GM18505 (cell line): ENCODE data around the gene ZBED4.

ENCODE experiments used
- ATAC-seq: cut with Tn5 transposase; IDR thresholded peaks from one replicate; pipeline ENCODE4 v1.9.1; 2021; ENCODE audit not compliant: unreplicated experiment
- POLR2A ChIP-seq: IDR thresholded peaks from 4 replicates; pipeline ENCODE4 v1.6.1; 2011; ENCODE audit warnings: borderline replicate concordance; ENCODE audit not compliant: insufficient read depth, insufficient read length; ENCODE audit errors: extremely low read depth

Gene ZBED4

DNA sequence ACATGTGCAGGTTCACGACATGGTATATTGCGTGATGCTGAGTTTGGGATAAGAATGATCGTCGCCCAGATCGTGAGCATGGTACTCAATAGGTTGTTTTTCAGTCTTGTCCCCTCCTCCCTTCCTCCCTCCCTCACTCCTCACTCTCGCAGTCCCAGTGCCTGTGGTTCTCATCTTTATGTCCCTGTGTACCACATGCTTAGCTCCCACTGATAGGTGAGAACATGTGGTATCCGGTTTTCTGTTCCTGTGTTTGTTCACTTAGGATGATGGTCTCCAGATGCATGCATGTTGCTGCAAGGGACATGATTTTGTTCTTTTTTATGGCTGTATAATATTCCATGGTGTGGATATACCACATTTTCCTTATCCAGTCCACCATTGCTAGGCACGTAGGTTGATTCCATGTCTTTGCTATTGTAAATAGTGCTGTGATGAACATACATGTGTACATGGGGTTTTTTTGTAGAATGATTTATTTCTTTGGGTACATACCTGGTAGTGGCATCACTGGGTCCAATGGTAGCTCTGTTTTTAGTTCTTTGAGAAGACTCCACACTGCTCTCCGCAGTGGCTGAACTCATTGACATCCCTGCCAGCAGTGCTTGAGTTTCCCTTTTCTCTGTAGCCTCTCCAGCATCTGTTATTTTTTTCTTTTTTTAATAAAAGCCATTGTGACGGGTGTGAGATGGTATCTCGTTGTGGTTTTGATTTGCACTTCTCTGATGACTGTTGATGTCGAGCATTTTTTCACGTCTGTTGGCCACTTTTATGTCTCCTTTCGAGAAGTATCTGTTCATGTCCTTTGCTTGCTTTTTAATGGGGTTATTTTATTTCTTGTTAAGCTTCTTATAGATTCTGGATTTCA is 16.4 kb downstream of the ZBED4 start:
- ATAC-seq, result no peak
- no peak for TF ChIP-seq POLR2A

DNA sequence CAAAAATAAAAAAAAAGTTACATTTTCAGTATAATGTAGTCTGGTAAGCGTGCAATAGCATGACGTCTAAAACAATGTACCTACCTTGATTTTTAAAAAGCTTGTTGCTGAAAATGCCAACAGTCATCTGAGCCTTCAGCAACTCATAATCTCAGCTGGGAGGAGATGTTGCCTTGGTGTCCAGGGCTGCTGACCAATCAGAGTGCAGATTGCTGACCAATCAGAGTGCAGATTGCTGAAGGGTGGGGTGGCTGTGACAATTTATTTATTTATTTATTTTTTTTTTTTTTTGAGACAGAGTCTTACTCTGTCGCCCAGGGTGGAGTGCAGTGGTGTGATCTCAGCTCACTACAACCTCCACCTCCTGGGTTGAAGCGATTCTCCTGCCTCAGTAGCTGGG is 17.8 kb downstream of the ZBED4 start:
- ATAC-seq, result no peak
- no peak for TF ChIP-seq POLR2A

DNA sequence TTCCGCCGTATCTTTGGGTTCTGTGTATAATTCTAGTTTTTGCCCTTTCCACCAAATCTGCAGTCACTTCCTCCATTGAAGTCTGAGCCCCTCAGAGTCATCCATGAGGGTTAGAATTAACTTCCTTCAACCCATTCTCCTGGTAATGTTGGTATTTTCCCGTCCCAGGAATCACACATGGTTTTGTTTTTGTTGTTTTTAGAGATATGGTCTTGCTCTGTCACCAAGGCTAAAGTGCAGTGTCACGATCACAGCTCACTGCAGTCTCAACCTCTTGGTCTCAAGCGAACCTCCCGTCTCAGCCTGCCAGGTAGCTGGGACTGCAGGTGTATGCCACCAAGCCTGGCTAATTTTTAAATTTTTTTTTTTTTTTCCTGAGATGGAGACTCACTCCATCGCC is 18.7 kb downstream of the ZBED4 start:
- ATAC-seq, result no peak
- no peak for TF ChIP-seq POLR2A

DNA sequence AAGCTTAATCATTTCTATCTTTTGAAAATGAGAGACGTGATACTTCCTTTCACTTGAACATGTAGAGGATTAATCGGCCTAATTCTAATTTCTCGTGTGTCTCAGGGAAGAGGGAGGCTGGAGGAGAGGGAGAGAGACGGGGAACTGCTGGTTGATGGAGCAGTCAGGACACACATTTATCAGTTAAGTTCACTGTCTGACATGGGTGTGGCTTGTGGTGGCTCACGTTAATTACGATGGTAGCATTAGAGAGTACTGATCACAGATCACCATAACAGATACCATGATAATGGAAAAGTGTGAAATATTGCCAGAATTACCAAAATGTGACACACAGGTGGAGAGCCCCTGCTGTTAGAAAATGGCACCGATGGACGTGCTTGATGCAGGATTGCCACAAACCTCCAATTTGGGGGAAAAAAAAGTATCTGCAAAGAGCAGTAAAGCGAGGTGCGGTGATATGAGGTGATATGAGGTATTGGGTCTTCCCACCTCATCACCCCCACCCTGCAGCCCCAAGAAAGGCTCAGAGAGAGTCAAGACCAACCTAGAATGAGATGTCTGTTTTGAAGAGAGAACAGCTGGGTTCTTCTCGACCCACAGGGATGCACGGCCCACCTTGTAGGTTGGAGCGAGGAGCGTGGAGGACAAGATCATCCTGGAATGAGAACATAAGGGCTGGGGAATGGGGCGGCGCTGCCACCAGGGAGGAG is 19.7 kb downstream of the ZBED4 start:
- TF ChIP-seq POLR2A, result no peak
- ATAC-seq, result no peak

DNA sequence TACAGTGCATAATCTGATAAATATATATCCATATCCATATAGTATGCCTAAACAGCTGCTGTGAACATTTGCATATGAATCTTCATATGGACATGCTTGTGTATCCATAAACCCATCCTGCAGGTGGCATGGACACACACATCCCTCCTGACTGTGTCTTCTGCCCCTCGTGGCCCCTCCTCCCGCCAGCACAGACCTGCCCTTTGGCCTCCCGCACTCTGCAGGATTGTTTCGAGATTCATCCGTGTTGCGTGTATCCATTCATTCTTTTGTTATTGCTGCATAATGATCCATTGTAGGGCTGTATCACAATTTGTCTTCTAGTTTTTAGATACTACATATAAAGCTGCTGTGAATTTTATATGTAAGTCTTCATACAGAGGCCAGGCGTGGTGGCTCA is 24.0 kb downstream of the ZBED4 start:
- no peak for ATAC-seq
- no peak for TF ChIP-seq POLR2A

DNA sequence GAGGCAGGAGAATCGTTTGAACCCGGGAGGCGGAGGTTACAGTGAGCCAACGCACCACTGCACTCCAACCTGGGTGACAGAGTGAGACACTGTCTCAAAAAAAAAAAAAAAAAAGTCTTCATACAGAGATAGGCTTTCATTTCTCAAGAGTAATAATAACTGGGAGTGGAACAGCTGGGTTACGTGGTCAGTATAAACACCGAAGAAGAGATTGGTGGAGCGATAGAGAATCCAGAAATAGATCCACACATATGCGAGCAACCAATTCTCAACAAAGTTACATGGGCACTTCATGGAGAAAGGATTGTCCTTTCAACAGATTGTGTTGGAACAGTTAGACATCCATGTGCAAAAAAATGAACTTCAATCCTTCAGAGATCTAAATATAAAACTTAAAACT is 24.6 kb downstream of the ZBED4 start:
- no peak for TF ChIP-seq POLR2A
- ATAC-seq, result no peak

DNA sequence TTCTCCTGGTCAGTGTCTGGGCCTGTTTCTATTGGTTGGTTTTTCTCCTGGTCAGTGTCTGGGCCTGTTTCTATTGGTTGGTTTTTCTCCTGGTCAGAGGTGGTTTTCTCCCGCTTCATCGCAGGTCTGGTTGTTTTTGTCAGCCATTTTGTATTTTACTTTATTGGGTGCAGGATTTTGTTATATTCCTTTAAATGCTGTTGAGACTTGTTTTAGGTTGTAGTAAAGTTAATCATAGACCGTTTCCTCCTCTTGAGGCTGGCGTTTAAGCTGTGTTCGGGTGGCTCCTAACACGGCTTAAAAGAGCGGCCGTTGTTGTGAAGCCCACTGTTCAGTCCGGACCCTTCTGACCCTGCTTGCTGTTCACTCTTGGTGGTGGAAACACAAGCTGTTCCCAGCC is 26.2 kb downstream of the ZBED4 start:
- no peak for TF ChIP-seq POLR2A
- ATAC-seq, result no peak

DNA sequence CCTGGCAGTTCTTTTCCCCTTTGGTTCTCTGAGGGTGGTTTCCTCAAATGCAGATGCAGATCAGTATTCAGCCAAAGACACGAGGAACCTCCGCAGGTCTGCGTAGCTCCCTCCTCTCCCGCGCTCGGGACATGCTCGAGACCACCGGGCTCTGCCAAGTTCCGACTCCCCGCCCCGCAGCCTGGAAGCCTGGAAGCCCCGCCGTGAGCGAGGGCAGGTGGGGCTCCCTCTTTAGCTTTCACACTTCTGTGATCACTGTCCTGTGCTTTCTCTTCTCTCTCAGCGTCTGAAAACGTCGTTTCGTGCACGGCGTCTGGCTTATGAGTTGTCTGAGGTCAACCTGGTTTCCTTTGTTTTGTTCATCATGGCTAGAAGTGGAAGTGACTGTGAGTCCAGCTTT is 26.6 kb downstream of the ZBED4 start:
- no peak for TF ChIP-seq POLR2A
- no peak for ATAC-seq

DNA sequence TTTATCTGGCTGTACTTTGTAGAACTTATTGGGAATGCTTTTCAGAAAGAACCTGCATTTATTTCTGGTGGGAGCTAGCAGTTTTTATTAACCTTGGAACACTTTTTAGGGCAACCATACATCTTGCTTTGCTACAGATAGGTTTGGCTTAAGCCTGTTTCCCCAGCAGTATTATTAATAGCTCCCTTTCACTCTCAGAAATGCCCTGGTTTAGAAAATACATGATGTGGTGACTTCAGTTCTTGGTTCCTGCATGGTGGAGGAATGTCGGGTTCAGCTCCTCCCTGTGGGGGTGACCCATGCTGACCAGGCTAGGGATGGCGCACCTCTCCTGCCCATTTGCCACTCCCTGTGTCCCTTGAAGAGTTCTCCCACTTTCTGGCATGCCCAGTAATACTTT is 28.2 kb downstream of the ZBED4 start:
- no peak for ATAC-seq
- TF ChIP-seq POLR2A, result no peak

DNA sequence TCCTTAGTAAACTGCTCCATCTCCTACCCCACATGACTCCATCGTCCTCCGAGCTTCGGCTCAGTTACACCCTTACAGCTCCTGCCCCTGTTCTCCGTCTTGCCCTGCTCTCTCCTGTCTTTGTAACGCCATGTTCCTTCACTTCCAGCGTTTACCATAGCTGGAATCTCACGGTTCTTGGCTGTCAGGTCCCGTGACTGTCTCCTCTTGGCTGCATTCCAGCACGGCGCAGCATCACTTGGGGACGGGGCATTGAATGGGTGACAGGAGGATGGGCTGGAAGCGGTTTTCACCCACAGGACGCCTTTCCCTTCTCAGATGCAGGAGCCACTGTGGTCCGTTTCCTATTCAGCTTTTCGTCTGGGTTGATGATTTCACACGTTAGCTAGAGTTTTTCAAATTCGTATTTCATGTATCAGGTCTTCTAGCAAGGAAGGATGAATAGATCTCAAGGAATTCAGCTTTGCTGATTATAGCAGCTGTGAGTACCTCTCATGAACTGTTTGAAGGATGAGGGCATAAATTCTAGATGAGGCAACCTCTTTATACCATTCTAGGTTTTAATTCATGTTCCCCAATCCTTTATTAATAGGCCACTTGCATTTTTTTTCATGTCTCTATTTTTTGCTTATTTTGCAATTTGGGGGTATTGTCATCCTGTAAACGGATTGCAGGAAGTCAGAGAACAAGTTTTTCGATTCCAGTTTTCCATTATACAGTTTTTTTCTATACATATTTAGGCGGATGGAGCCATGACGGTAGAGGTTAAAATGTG is 29.1 kb downstream of the ZBED4 start:
- TF ChIP-seq POLR2A, result no peak
- ATAC-seq, result no peak

DNA sequence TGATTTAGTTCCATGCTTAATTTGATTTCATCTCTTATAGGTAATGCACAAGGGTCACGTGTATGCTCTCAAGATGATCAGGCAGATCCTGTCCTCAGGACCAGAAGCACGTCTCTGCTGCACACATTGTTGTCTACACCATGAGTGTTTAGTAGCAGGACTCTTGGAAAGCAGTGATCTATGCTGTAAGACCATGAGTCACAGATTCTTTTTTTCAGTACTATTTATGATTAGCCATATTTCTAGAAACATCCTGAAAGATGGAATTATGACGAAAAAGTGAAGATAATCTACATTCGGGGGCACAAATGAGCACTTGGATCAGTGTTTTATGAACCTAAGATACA is 29.6 kb downstream of the ZBED4 start:
- TF ChIP-seq POLR2A, result no peak
- no peak for ATAC-seq

DNA sequence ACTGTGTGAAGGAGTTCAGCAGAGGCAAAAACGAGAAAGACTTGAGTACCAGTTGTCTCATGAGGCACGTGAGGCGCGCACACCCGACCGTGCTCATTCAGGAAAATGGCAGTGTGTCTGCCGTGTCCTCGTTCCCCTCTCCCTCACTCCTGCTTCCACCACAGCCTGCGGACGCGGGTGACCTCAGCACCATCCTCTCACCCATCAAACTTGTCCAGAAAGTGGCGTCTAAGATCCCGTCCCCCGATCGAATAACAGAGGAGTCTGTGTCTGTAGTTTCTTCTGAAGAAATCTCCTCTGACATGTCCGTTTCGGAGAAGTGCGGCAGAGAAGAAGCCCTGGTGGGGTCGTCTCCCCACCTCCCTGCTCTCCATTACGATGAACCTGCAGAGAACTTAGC is 30.4 kb downstream of the ZBED4 start:
- ATAC-seq, result no peak

DNA sequence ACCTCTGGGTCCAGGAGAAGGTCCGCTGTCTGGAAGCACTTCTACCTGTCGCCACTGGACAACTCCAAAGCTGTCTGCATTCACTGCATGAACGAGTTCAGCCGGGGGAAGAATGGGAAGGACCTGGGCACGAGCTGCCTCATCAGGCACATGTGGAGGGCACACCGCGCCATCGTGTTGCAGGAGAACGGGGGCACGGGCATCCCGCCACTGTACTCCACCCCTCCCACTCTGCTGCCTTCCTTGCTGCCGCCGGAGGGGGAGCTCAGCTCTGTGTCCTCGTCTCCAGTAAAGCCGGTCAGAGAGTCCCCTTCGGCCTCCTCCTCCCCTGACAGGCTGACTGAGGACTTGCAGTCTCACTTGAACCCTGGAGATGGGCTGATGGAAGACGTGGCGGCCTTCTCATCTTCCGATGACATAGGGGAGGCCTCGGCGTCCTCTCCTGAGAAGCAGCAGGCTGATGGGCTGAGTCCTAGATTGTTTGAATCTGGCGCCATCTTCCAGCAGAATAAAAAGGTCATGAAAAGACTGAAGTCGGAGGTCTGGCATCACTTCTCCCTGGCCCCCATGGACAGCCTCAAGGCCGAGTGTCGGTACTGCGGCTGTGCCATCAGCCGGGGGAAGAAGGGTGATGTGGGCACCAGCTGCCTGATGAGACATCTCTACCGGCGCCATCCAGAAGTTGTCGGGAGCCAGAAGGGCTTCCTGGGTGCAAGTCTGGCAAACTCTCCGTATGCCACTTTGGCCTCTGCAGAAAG is 31.0 kb downstream of the ZBED4 start:
- TF ChIP-seq POLR2A, result no peak
- no peak for ATAC-seq

More for the DNA sequence above, 30.4 kb downstream of the ZBED4 start:
- TF ChIP-seq POLR2A, result no peak
